MM.1S (cell line): ENCODE results near the gene C1QTNF4.

Experiments used
- CTCF ChIP-seq: fragments of 300-600 bp; sonication (generic); IDR thresholded peaks from 2 replicates; pipeline ENCODE4 v1.5.1; 2016; ENCODE audit warnings: antibody characterized with exemption, low read length, mixed read lengths
- EZH2 ChIP-seq: fragments of 300-600 bp; sonication (generic); optimal IDR thresholded peaks from 2 replicates; pipeline ENCODE3; 2017; ENCODE audit warnings: low read depth, mild to moderate bottlenecking, antibody characterized with exemption, low read length, mixed read lengths
- EZH2phosphoT487 ChIP-seq: fragments of 300-600 bp; sonication (generic); IDR thresholded peaks from 2 replicates; pipeline ENCODE4 v1.6.1; 2018; ENCODE audit warnings: antibody characterized with exemption, low read length

GRCh38 chr11:47615249-47615648, 21.0 kb upstream of the C1QTNF4 start:
- TF ChIP-seq CTCF (no peak), EZH2phosphoT487 (no peak), EZH2 (no peak)
